EH (cell line): Measurements from ENCODE around the gene CDCA5.
A peak's percentile ranks its signal among the peaks of the same experiment; 100 is the strongest.

Source experiments
- DNase-seq: peaks from one replicate; pipeline ENCODE4 v3.0.0-alpha.2; 2015; ENCODE audit warnings: low read depth

CDCA5 gene

GRCh38 chr11:65083834-65084597 lies at the start of gene CDCA5, which contains the start of gene ZFPL1:
Gene CDCA5 (minus strand): TSS chr11:65084040. CDS start chr11:65083978, 62 bp downstream.
Gene ZFPL1 (plus strand): TSS chr11:65084222. CDS start chr11:65084699, 477 bp downstream.
- DNase-seq, result peak; percentile 96

DNA sequence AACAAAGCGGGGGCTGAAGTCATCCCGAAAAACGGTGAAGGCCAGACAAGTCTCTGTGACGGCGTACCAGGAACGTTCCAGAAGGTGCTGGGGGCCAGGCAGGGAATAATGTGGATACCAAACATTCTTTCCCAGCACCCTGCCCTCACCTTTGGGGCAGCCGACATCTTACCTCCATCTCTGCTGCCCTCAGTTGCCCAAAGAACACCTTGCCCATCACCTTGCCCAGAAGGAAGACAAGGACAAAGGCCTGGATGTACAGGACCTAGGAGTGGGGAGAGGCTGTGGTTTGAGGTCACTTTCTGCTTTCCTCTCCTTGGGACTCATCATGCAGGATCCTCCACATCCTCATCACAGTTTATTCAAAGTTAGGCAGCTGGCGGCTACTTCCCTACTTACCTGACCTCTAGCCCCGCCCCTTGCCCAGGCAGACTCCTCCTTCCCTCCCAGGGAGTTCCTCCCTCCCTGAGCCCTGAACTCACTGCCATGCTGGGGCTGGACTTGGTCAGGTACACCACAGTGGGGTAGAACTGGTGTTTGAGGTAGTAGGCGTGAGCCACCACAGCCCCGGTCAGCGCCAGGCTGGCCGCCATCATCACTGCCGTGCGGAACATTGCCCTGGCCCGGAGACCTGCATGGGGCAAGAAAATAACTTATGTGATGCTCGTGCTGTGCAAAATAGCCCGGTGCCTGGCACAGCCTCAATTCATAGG lies 49.3 kb upstream of the CDCA5 start:
- peak; percentile 33 for DNase-seq

DNA sequence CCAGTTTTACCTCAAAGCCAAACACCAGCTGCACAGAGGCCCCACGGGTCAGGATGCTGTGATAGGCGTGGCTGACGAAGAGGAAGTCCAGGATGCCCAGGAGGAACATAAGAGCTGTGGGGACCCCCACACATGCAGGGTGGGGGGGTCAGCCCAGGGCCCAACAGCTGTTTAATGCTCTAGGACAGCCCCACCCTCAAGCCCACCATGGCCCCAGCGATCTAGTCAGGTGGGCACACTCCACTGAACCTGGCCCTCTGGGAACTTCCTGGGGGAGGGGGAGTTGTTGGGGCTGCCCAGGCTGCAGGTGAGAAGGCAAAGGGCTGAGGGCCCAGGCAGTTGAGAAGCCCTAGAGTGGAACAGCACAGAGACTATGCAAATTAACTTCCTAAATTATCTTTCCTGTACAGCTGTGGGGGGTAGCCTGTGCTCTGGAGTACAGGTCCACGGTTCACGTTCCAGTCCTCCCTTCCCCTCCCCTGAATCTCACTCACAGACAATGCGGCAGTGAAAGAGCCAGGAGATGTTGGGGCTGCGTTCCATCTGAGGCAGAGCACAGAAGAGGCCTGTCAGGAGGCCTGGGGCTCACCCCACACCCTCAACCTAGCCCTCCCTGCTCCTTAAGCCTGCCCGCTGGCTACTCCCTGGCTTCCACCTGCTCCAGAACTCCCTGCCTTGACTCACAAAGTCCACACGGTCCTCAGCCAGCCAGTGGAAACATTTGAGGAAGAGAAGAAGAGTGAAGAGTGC lies 48.6 kb upstream of the CDCA5 start:
- no peak for DNase-seq

GRCh38 chr11:65131895-65132237 lies 48.0 kb upstream of the CDCA5 start:
- DNase-seq, result no peak

GRCh38 chr11:65131417-65131776 lies 47.6 kb upstream of the CDCA5 start:
- no peak for DNase-seq

DNA sequence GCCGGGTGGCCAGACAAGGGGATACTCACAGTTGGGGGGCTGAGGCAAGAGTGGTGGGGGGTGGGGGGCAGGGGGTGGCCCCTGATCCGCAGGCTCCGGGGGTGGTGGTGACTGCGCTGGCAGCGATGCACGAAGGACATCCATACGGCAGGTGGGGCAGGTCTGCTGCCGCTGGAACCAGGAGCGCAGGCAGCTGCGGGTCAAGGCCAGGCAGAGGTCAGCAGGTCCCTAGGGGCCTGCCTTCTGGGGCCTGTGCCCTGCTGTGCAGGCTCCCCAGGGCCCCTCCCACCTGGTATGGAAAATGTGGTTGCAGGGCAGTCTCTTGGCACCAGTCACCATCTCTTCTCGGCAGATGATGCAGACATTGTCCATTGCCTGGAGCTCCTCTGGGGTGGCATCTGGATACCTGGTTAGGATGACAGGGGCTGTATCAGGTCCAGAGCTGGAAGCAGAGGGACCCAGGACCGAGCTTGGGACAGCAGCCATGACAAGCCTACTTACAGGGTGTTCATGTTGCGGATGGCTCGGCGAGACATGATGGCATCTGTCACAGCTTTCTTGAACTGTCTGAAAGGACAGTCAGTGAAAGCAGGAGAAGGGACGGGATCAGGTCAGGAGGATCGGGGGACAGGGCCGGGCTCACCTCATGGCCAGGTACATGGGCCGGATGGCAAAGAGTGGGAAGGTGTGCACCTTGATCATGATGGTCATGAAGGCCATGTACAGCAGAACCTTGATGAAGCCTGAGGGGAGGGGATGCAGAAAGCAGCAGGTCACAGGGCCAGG lies 47.0 kb upstream of the CDCA5 start:
- no peak for DNase-seq

- no peak for DNase-seq
These were observed 46.0 kb upstream of the CDCA5 start for GRCh38 chr11:65129649-65130441.

- no peak for DNase-seq
These were observed 44.6 kb upstream of the CDCA5 start for GRCh38 chr11:65128182-65129145.

DNA sequence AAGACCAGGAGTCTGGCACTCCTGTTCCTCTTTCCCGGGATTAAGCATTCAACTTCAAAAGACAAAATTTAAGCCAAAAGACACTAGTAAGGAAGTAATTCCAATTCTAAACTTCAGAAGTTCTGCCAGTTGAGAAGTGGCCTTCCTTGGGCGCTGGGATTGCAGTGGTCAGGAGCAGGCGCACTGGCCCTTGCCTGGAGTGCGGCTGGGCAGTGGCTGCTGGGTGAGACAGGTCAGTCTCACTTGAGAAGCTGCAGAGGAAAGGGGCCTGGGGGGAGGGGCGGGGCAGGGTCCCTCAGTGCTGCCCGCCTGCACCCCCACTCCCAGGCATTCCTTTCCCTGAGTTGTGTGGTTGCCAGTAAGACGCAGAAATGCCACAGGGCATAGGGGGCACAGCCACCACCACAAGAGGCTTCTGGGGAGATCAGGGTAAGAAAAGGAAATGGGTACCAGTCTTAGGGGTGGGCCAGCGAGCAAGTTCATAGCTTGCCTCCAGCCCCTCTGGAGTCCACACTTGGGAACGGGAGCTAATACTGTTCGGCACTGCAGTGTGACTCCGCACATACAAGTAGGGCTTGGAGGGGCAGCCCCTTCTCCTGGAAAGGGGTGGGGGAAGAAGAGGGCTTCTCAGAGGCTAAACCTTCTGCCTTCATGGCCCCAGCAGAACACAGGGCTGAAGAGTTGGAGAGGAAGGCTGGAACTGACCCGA lies 43.8 kb upstream of the CDCA5 start:
- DNase-seq, result no peak

DNA sequence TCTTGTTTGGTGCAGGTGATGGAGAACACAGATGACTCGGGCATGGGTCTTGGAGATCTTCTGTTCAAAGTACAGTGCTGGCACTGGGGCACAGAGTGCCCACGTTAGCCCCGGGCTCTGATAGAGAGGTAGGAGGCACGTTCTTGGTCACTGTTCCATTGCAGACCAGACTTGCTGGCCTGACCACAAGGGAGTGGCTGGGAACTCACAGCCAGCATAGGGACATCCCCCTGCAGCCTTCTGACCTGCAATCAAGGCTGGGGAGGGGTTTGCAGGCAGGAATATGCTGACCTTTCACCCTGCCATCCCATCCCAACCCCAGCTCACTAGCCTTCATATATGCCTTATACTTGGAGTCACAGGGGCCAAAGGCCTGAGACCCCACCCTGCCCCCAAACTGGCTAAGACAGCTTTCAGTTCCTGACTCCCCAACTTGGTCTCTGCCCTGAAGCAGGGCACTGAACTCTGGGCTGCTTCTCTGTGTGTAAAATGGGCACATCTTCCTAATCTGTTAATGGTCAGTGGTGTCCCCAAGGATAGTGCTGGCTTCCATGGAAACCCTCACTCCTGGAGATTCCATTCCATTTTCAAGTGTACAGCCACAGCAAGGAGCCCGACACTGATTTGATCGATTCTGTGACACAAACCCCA lies 42.9 kb upstream of the CDCA5 start:
- no peak for DNase-seq

GRCh38 chr11:65125197-65126056 lies 41.6 kb upstream of the CDCA5 start:
- DNase-seq, result no peak

DNA sequence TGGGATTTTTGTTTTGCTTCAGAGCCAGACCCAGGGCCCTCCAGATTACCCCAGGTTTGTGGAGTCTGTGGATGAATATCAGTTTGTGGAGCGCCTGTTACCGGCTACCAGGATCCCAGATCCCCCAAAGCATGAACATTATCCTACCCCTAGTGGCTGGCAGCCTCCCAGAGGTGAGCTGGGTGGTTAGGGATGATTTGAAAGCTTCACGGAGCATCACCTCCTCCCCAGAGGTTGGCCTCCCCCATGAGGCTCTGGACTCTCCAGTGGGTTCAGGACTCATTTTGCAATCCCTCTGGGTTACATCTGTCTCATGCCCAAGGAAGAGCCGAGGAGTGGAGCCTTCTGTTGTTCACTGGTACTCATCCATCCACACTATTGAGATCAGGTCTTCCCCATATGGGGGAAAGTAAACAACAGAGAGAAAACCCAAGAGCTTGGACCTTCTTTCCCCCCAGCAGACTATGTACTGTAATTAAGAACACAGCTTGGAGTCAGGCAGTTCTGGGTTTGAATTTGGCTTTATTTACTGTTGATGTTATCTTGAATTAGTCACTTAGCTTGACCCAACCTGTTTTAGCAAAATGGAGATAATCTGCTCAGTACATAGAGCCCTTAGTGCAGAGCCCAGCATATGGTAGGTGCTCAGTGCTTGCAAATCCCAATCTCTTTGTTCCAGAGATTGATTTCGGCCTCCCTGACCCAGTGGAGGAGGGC lies 40.8 kb upstream of the CDCA5 start:
- DNase-seq, result no peak

DNA sequence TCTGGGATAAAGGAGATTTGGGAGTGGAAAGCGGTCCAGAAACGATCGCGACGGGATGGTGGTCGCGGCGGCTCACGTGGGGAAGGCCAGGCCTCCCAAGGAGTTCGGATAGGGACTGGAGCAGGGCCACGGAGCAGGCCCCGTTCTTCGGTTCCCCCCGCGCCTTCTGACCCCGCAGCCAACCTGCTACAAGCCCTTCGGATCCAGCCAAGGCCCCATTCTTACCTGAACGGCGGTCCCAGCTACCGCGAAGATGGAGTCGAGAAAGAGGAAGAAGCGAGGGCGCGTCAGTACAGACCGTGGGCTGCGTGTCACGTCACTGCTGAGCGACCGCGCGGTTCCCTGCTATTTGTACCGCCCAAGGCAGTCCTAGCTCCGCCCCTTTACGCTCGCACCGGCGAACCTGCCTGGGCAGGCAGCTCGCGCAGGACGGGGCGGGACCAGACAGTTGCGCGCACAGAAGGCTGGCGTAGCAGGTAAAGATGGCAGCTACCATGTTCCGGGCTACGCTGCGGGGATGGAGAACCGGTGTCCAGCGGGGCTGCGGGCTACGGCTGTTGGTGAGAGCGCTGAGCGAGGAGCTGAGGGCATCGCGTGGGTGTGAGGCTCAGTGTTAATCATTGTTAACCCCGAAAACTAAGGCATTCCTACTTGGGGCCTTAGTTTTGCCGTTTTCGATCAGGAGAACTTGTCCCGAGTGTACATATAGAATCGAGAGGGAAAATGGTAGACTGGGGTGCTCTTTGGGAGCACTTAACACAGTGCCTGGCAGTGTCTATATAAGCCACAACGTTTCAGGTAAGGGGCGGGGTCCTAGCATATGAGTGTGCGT lies 38.2 kb upstream of the CDCA5 start, which contains the start of the genes FAU and MRPL49:
Gene FAU, minus strand, starts transcription at position 270 of the 832 bp plus-strand sequence. CDS start 321 bp downstream, outside the sequence.
Gene MRPL49, plus strand, starts transcription at position 457 of the 832 bp plus-strand sequence. Its CDS starts 26 bp downstream, at position 483.
- DNase-seq, result peak; percentile 97

DNA sequence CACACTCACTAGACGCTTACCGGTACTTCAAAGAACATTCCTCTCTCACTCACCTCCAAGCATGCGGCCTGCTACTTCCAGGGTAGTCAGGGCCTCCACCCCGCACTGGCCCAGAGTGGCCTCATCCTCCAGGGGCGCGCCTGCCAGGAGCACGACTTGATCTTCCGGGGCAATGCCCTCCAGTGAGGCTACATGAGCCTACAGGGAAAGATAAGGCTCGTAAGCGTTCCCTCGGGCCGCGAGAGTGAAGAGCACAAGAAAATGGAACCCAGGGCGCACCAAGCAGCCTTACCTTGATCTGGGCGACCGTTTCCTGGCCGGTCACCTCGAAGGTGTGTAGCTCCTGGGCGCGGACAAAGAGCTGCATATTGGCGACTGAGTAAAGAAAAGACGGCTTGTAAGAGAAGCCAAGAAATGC lies 37.6 kb upstream of the CDCA5 start:
- DNase-seq, result no peak

- no peak for DNase-seq
These were observed 37.0 kb upstream of the CDCA5 start for GRCh38 chr11:65120831-65121230.

- no peak for DNase-seq
These were observed 35.8 kb upstream of the CDCA5 start for GRCh38 chr11:65119670-65119995.
